ENCODE data around the gene TMEM150C. TPM values are rescaled to one million over a fixed set of nuclear protein-coding genes. Genes with fewer than 3 reads are reported as not detected.

The TMEM150C gene
- total RNA-seq, 2 experiments from 2014 or later, result not detected

- DNase-seq (no peak), ATAC-seq (ENCODE audit: poor library complexity) (no peak)
- H3K4me1 Mint-ChIP-seq (ENCODE audit: low read depth), result no peaks in the 10 kb centered on the region
- CTCF ChIA-PET, result no interaction called here
- H3K27me3 ChIP-seq (ENCODE audit: control insufficient read depth in 1 of 2, insufficient read depth in 2 of 2, low read length in 2 of 2), result no peaks in the 10 kb centered on the region
- no peaks in the 10 kb centered on the region for H3K4me1 ChIP-seq (ENCODE audit: insufficient read depth, low read length)
- H3K27me3 Mint-ChIP-seq, result peaks cover 8% of the 10 kb centered on the region
- no peak overlapping the region for H3K27ac ChIP-seq (ENCODE audit: low read depth in 1 of 2, low read length in 2 of 2)
- TF ChIP-seq CTCF (IDR thresholded peaks at IDR 0.05), result no peak
- intact Hi-C loops (cut with DNase I, micrococcal nuclease), result no loop called here
- POLR2A ChIA-PET, result no interaction called here
- H3K36me3 Mint-ChIP-seq (ENCODE audit: low read depth), result no peaks in the 10 kb centered on the region
- H3K4me3 Mint-ChIP-seq, result no peak overlapping the region
- no peak overlapping the region for H3K27ac Mint-ChIP-seq
- H3K9me3 ChIP-seq (ENCODE audit: control insufficient read depth in 1 of 2, insufficient read depth in 1 of 2, low read length in 2 of 2), result no peaks in the 10 kb centered on the region
- H3K36me3 ChIP-seq (ENCODE audit: insufficient read depth, low read length), result no peaks in the 10 kb centered on the region
- no peaks in the 10 kb centered on the region for H3K9me3 Mint-ChIP-seq
- no peak overlapping the region for H3K4me3 ChIP-seq (ENCODE audit: low read length)
These were observed 32.9 kb downstream of the TMEM150C start for GRCh38 chr4:82528868-82529267.

- no peak overlapping the region for H3K27ac ChIP-seq (ENCODE audit: low read depth in 1 of 2, low read length in 2 of 2)
- intact Hi-C loops (cut with DNase I, micrococcal nuclease), result no loop called here
- H3K4me1 Mint-ChIP-seq (ENCODE audit: low read depth), result no peaks in the 10 kb centered on the region
- ATAC-seq (ENCODE audit: poor library complexity), result no peak
- DNase-seq, result no peak
- H3K4me3 ChIP-seq (ENCODE audit: low read length), result no peak overlapping the region
- ChIA-PET CTCF (no interaction called here), POLR2A (no interaction called here)
- no peak for TF ChIP-seq CTCF (IDR thresholded peaks at IDR 0.05)
- H3K27ac Mint-ChIP-seq, result no peak overlapping the region
- no peaks in the 10 kb centered on the region for H3K4me1 ChIP-seq (ENCODE audit: insufficient read depth, low read length)
- peaks cover 8% of the 10 kb centered on the region for H3K27me3 Mint-ChIP-seq
- H3K36me3 Mint-ChIP-seq (ENCODE audit: low read depth), result no peaks in the 10 kb centered on the region
- no peaks in the 10 kb centered on the region for H3K27me3 ChIP-seq (ENCODE audit: control insufficient read depth in 1 of 2, insufficient read depth in 2 of 2, low read length in 2 of 2)
- H3K9me3 ChIP-seq (ENCODE audit: control insufficient read depth in 1 of 2, insufficient read depth in 1 of 2, low read length in 2 of 2), result no peaks in the 10 kb centered on the region
- H3K36me3 ChIP-seq (ENCODE audit: insufficient read depth, low read length), result no peaks in the 10 kb centered on the region
- no peak overlapping the region for H3K4me3 Mint-ChIP-seq
- H3K9me3 Mint-ChIP-seq, result no peaks in the 10 kb centered on the region
These were observed 33.7 kb downstream of the TMEM150C start for GRCh38 chr4:82528074-82528473.

GRCh38 chr4:82525307-82525911 lies 36.4 kb downstream of the TMEM150C start:
- no peak for TF ChIP-seq CTCF (IDR thresholded peaks at IDR 0.05)
- Mint-ChIP-seq H3K36me3 (ENCODE audit: low read depth) (no peaks in the 10 kb centered on the region), H3K9me3 (no peaks in the 10 kb centered on the region), H3K4me1 (ENCODE audit: low read depth) (no peaks in the 10 kb centered on the region), H3K4me3 (no peak overlapping the region), H3K27ac (no peak overlapping the region), H3K27me3 (peaks cover 5% of the 10 kb centered on the region)
- no peak overlapping the region for H3K27ac ChIP-seq (ENCODE audit: low read depth in 1 of 2, low read length in 2 of 2)
- POLR2A ChIA-PET, result no interaction called here
- intact Hi-C loops (cut with DNase I, micrococcal nuclease), result no loop called here
- H3K36me3 ChIP-seq (ENCODE audit: insufficient read depth, low read length), result no peaks in the 10 kb centered on the region
- ATAC-seq (ENCODE audit: poor library complexity) (no peak), DNase-seq (no peak)
- no peaks in the 10 kb centered on the region for H3K9me3 ChIP-seq (ENCODE audit: control insufficient read depth in 1 of 2, insufficient read depth in 1 of 2, low read length in 2 of 2)
- H3K4me3 ChIP-seq (ENCODE audit: low read length), result no peak overlapping the region
- CTCF ChIA-PET, result interaction anchor here (1.0 kb wide), 1 partner anchor 10 kb away, joined by 5 read pairs; no protein-coding TSS in a partner anchor
- no peaks in the 10 kb centered on the region for H3K4me1 ChIP-seq (ENCODE audit: insufficient read depth, low read length)
- no peaks in the 10 kb centered on the region for H3K27me3 ChIP-seq (ENCODE audit: control insufficient read depth in 1 of 2, insufficient read depth in 2 of 2, low read length in 2 of 2)

Measured in CD4-positive, alpha-beta T cell (primary cell).